ENCODE results near the gene NFATC3.

NFATC3 gene

DNA sequence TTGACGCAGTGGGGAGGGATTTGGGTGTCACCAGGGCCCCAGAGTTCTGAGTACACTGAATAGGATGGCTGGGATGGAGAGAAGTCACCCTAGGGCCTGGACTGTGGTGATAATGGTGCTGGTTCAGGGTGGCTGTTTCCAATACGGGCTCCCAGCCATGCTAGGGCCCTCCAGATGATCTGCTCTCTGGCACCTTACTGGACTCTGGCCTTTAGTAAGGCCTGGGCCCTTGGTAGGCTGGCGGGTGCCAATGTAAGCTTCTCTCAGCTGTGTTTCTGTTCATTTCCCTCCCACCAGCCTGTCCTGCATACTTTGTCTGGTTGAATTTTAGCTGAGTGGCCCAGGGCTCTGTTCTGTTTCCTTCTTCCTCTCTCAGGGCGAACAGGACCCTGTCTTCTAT is 162.8 kb downstream of the NFATC3 start:
- no peak for DNase-seq (ENCODE audit: low read depth)
- TF ChIP-seq, protein P1, sequence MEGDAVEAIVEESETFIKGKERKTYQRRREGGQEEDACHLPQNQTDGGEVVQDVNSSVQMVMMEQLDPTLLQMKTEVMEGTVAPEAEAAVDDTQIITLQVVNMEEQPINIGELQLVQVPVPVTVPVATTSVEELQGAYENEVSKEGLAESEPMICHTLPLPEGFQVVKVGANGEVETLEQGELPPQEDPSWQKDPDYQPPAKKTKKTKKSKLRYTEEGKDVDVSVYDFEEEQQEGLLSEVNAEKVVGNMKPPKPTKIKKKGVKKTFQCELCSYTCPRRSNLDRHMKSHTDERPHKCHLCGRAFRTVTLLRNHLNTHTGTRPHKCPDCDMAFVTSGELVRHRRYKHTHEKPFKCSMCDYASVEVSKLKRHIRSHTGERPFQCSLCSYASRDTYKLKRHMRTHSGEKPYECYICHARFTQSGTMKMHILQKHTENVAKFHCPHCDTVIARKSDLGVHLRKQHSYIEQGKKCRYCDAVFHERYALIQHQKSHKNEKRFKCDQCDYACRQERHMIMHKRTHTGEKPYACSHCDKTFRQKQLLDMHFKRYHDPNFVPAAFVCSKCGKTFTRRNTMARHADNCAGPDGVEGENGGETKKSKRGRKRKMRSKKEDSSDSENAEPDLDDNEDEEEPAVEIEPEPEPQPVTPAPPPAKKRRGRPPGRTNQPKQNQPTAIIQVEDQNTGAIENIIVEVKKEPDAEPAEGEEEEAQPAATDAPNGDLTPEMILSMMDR (IDR thresholded peaks at IDR 0.05; ENCODE audit: low read length, missing control alignments), result no peak
- H3K4me3 ChIP-seq (replicated peaks; ENCODE audit: low read depth, low read length), result no peak overlapping the region

DNA sequence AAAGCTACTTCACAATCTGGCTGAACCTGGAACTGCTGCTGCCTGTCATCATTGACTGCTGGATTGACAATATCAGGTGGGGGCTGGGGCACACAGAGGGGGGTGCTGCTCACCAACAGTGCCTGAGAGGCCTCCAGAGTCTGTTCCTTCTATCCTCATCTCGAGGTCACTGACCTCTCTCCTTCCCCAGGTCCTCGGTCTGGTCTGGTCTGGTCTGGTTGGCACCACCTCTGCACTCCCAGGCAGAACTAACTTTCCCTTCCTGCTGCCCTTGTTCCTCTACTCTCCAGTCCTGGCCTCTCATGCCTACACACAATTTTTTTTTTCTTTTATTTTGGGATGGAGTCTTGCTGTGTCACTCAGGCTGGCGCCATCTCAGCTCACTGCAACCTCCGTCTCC is 164.2 kb downstream of the NFATC3 start:
- TF ChIP-seq, protein P1 (IDR thresholded peaks at IDR 0.05; ENCODE audit: low read length, missing control alignments), result no peak
- DNase-seq (ENCODE audit: low read depth), result no peak
- H3K4me3 ChIP-seq (replicated peaks; ENCODE audit: low read depth, low read length), result no peak overlapping the region

DNA sequence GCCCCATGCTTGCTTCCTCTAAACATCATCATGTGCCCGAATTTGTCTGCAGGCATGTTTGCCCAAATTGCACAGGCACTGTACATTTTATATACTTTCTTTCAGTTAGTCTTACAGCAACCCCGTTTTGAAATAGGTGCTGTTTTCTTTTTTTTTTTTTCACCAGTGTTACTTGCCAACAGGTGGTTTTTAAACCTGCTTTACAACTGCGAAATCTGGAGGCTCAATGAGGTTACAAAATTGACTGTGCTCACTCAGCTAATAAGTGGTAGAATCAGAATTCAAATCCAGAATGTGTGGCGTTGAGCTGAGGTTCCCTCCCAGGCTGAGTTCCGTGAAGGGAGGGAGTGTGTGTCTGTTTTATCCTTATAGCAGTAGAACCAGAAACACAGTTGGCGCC is 165.8 kb downstream of the NFATC3 start:
- H3K4me3 ChIP-seq (replicated peaks; ENCODE audit: low read depth, low read length), result no peak overlapping the region
- TF ChIP-seq, protein P1 (IDR thresholded peaks at IDR 0.05; ENCODE audit: low read length, missing control alignments), result no peak
- DNase-seq (ENCODE audit: low read depth), result no peak

DNA sequence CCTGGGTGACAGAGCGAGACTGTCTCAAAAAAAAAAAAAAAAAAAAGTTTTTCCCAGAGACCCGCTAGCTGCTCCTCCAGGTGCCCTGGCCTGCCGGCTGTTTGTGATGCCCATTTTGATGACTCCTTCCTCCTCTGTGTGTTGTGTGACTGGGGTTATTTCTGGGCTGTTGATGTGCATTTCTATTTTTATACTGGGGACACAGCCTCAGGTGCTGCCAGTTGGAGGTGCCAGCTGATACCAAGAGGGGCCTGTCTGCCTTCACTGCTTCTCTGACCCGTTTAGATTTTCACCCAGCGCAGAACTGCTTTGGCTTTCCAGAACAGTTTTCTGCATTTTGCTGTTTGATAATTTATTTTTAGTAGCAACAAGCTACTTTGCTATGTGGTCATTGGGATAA is 166.7 kb downstream of the NFATC3 start:
- TF ChIP-seq, protein P1 (IDR thresholded peaks at IDR 0.05; ENCODE audit: low read length, missing control alignments), result no peak
- no peak overlapping the region for H3K4me3 ChIP-seq (replicated peaks; ENCODE audit: low read depth, low read length)
- DNase-seq (ENCODE audit: low read depth), result no peak

DNA sequence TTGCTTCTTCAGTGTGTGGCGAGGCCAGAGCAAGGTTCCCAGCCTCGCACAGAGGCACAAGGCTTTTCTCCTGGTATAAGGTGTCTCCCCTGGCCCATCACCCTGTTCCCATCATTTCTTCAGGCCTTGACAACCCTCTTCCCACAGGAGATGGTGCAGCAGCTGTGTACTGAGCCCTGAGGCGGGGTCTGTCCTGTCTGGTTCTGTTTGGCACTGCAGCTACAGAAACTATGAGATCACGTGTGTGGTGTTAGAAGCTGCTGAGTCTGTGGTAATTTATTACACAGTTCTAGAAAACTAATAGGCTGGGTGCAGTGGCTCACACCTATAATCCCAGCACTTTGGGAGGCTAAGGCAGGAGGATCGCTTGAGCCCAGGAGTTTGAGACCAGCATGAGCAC is 167.2 kb downstream of the NFATC3 start:
- TF ChIP-seq, protein P1 (IDR thresholded peaks at IDR 0.05; ENCODE audit: low read length, missing control alignments), result no peak
- no peak for DNase-seq (ENCODE audit: low read depth)
- no peak overlapping the region for H3K4me3 ChIP-seq (replicated peaks; ENCODE audit: low read depth, low read length)

DNA sequence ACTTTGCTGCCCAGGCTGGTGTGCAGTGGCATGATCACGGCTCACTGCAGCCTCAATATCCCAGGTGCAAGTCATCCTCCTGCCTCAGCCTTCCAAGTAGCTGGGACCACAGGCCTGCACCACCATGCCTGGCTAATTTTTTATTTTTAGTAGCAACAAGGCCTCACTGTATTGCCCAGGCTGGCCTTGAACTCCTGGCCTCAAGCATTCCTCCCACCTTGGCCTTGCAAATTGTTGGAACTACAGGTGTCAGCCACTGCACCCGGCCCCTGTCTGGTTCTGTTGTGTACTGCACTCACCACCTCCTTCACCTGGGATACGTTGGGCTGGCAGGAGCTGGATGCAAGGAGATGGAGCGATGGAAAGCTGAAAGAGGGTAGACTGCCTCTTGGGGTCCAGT is 168.6 kb downstream of the NFATC3 start:
- no peak for DNase-seq (ENCODE audit: low read depth)
- TF ChIP-seq, protein P1 (IDR thresholded peaks at IDR 0.05; ENCODE audit: low read length, missing control alignments), result no peak
- H3K4me3 ChIP-seq (replicated peaks; ENCODE audit: low read depth, low read length), result no peak overlapping the region

DNA sequence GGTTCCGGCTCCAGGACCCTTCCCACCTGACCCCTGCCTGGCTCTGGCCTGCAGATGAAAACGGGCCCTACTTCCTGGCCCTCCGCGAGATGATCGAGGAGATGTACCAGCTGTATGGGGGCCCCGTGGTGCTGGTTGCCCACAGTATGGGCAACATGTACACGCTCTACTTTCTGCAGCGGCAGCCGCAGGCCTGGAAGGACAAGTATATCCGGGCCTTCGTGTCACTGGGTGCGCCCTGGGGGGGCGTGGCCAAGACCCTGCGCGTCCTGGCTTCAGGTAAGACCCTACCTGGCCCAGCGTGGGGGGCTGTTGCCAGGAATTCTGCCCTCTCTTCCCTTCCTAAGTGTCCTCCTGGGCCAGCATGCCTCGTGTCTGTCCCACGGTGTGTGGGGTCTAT is 170.5 kb downstream of the NFATC3 start:
- no peak for DNase-seq (ENCODE audit: low read depth)
- TF ChIP-seq, protein P1 (IDR thresholded peaks at IDR 0.05; ENCODE audit: low read length, missing control alignments), result no peak
- no peak overlapping the region for H3K4me3 ChIP-seq (replicated peaks; ENCODE audit: low read depth, low read length)
